GM19372 (cell line): ENCODE results near the gene ACOX3.
"Not testable (repeated sequence)": the region's sequence is repeated elsewhere in the genome, so short reads cannot be mapped to it uniquely, and the experiment has no call there.

Source experiments
- ATAC-seq: cut with Tn5 transposase; IDR thresholded peaks from one replicate; pipeline ENCODE4 v1.9.1; 2021; ENCODE audit warnings: mild to moderate bottlenecking, low read depth, moderate library complexity; ENCODE audit not compliant: unreplicated experiment

The ACOX3 gene

DNA sequence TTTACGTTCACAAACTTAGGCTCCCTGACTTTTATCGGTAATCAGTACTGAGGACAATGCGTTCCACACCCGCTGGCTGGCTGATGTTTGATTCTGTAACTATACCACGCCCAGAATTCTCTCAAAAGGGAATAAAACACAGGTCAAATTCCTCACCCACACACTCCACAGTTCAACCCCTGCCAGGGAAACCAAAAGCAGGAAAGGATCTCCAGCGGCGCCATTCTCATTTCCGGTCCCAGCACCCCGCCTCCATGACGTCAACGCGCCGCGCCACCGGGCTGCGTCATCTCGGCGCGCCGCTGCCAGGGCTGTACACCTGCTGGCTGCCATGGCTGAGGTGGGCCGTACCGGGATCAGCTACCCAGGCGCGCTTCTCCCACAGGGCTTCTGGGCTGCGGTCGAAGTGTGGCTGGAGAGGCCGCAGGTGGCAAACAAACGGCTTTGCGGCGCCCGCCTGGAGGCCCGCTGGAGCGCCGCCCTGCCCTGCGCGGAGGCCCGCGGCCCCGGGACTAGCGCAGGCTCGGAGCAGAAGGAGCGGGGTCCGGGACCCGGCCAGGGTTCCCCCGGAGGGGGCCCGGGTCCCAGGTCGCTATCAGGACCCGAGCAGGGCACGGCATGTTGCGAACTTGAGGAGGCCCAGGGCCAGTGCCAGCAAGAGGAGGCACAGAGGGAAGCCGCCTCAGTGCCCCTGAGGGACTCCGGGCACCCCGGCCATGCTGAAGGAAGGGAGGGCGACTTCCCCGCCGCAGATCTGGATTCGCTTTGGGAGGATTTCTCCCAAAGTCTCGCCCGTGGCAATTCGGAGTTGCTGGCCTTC, at the start of gene ACOX3, which contains the start of gene TRMT44:
TSS of gene ACOX3 (minus strand) at position 232 of the 820 bp plus-strand sequence. CDS start 24,202 bp downstream, outside the sequence.
TSS of gene TRMT44 (plus strand) at position 286 of the 820 bp plus-strand sequence. CDS start at position 332, 46 bp downstream.
- peak; percentile 81 for ATAC-seq

DNA sequence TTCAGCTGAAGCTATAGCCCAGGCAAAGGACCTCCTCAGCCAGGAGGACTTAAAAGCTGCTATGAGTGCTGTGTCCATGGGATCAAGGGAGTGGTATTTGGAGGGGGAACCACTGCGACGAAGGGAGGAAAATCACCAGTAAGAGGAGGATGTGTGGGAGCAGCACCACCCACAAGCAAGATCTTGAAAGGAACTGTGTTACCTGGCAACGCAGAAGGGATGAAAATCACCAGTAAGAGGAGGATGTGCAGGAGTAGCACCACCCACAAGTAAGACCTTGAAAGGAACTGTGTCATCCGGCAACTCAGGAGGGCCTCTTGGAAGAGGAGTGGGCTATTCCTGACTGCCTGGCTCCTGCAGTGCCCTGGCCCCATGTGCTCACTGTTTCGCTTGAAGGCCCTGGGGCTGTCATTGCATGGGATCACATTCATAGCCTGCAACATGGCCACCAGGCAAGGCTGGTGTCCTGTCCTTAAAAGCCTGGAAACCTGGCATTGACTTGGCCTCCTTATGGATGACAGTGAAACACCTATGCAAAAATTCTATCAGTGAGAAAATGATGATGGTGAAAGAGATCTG, 48.4 kb upstream of the ACOX3 start:
- no peak for ATAC-seq

DNA sequence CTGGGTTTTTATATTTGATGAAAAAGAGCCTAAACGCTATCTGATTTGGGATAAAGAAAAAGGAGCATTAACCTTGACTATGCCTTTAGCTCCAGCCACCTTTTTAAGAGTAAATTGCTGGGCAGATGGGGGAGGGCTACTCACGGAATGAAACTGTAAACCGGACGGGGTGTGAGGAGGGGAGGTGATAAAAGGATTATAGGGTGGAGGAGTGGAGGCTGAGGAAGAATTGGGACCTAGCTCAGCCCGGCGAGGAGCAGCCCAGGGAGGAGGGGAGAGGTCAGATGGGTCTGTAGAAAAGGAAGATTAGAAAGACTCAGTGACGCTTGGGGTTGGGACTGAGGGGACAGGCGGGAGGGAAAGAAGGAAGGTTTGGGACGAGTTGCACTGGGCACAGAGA, 46.1 kb upstream of the ACOX3 start:
- ATAC-seq, result not testable (repeated sequence)

DNA sequence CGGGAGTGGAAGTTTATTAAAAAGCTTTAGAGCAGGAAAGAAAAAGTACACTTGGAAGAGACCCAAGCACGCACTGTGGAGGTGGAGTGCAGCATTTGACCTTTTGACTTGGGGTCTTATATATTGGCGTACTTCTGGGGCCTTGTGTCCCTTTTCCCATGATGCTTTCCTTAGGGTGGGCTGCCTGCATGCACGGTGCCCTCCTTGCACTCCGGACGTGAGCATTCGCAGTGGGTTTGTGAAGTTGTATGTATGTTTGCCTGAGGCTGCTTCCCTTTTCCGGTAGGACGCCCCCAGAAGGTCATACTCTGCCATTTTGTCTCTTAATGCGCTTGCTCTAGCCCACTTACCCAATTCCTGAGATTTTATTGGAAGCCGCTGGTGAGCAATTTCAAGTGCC, 39.7 kb upstream of the ACOX3 start:
- ATAC-seq, result no peak

DNA sequence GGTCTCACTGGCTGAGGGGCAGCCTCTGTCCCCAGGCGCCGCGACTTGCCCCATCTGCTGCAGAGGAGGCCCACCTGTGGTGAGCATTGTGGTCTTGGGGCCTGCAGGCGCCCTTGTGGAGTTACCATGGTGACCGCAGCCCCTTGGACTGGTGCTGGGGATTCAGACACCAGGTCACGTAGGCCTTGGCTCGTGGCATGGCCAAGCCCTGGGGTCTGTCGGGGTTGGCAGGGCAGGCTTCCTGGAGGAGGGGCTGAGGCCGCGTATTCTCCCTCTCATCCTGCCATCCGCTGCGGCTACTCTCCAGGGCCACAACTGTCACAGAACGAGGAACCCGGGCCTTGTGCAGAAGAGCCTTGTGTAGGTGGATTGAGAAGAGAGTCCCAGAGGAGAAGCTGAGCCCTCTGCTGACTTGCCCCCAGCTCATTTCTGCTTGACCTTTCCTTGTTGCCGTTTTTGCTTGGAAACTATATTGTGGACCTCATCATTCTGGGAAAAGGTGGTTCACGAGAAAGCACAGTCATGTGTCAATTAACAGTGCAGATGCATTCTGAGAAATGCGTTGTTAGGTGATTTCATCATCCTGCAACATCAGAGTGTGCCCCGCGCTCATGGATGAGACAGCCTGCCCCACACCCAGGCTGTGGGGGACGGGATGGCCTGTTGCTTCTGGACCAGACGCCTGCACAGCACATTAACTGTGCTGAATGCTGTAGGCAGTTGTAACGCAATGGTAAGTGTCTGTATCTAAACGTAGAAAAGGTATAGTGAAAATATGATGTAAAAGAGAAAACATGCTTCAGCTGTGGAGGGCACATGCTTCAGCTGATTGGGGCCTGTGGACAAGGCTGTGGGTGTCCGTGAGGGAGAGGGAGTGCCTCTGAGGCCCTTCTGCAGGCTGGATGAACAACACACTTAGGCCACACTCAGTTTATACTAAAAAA, 38.5 kb upstream of the ACOX3 start:
- ATAC-seq, result no peak

DNA sequence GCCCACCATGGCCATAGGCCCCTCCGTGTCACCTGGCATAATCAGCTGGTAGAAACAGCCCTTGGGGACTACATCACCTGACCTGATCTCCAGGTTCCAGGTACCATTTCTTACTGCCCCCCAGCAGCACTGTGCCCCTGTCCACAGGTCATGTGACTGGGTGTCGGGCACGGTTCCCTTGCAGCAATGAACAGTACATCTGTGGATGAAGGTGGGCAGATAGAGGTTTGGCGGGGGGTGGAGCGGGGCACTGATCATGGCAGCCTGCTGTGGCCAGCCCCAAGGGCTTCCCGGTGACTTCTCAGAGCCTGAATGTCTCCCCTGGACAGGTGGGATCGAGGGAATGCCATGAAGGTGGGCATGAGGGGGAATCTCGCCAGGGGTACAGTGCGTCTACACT, 37.8 kb upstream of the ACOX3 start:
- ATAC-seq, result no peak

DNA sequence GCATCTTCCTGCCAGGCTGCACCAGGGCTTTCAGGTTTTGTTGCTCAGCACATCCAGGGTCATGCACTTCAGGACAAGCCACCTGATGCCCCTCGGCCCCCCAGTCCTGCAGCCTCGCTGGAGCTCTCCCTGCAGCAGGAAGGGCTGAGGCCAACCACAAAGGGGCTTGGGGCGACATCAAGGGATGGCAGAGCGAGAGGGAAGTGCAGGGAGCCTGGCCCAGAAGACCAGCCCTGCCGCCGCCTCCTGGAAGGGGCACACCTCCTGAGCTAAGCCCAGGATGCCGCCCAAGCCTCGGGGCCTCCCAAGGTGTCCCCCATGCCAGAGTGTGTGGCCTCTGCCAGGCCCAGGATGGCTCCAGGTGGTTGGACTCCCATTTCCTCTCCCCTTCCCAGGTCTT, 37.2 kb upstream of the ACOX3 start:
- ATAC-seq, result no peak

DNA sequence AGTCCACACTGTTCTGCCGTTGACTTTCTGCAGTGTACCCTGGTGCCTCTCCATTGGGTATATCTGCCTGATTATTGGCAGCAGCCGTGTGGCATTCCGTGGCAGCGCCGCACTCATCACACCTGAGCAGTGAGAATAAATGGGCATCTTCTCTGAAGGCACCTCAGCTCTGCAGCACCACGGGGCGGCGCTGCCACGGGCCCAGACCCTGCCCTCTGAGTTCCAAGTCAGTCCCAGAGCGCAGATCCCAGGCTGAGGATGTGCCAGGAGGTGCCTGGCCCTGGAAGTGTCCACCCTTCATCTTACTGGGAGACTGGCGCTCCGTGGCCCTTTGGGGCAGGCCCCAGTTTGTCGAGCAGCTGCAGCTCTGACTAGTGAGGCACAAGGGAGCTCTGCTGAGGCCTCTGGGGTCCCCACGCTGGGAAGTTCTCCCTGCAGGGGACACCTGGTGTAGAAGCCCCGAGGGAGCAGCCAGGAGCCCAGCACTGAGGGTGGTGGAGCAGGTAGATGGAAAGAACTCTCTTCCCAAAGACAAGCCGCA, 36.6 kb upstream of the ACOX3 start:
- no peak for ATAC-seq

DNA sequence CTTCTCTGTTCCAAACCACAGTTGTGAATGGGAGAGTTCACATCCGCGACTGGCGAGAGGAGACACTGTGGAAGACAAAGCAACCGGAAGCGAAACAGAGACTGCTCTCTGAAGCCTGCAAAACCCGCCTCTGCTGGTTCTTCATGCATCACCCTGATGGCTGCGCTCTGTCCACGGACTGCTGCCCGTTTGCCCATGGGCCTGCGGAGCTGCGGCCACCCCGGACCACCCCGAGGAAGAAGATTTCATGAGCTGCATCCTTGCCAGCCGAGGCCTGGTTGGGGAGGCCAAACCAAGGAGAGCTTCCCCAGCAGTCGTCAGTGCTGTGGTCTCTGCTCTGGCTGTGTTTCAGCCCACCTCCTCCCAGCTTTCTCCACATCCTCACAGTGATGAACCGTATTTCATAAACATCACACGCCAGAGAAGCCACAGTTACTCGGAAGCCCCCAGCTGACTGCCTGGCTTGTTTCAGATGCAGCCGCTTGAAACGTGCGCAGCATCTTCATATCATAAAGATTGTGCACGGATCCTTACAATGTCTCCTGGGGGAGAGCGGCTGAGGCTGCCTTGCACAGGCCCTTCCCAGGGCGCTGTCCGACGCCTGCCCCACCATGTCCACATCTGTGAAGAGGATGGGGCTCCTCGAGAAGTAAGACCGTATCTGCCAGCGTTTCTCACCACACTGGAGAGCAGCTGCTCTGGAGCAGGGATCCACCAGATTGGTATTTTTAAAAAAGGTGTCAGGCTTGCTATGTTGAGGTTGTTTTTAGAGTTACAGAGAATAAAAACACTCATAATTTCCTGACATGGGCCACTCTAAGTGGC, 35.4 kb upstream of the ACOX3 start:
- ATAC-seq, result no peak

DNA sequence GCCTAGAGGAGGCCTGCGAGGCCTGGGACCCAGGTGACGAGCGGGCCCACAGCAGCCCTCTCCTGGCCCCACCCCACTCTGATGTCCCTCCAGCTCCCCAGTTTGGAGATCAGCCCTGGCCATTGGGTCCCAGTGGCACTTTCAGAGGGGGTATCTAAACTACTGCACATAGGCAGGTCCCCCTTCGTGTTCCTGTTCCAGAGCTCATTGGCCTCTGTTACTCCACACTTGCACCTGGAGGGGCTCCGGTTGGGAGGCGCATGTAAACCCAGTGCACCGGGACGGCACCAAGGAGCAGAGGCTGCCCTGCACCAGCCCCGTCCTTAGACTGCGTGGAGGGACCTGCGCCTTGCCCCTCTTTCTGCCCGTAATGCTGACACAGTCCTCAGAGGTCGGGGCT, 34.3 kb upstream of the ACOX3 start:
- no peak for ATAC-seq

DNA sequence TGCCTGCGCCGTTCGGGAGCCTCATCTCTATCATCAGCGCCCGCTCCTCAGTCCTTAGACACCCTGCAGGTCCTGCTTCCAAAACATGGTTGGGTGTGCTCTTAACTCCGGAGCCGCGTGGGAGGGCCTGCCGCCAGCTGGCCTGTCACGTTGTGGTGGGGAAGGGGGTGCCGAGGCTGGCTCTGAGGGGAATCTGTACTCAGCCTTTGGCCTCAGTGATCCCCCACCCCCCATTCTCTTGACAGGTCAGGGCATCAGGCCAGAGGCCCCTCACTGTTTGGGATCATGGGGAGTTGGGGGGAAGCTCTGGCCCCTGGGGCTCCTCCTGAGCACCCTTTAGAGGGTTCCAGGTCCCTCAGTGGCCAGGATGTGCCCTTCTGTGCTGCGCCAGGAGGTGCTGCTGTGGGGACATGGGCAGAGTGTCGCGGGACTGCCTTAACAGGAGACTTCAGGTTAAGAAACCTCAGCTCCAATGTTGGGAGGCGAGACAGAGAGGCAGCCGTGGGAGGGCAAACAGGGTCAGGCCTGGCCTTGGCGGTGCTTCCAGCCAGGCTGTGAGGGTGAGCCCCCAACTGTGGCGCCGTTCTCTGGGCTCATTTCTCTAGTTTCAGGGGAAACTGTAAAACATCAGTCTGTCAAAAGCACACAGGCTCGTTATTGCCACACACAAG, 33.5 kb upstream of the ACOX3 start:
- ATAC-seq, result no peak

DNA sequence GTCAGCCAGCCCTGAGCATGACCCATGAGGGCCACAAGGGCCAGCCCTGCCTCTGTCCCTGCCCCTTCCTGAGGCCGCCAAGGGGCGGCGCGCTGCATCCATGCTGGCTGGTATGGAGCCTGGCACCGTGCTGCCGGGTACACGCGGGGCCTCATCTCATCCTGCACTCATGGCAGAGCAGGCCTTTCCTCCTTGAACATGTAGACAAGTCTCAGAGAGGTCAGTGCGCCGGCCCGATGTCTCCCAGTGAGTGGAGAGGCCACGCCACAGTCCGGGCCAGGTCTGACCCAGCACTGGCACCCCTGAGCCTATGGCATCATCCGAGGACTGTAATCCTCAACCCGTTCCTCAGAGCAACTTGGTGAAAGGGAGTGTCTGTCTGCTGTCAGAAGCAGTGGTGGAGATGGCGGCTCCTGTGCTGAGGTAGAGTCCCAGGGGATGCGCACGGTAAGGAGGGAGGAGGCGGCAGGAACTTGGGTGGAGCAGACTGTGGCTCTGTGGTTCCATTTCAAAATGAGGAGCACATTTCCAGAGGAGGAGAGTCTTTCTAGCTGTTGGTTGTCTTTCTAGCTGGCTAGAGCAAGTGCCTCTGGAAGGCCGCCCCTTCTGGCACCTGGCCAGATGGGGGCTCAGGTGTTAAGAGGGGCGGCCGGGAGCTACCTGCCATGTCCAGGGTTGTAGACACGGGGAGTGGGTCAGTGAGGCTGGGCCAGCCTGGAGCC, 32.8 kb upstream of the ACOX3 start:
- no peak for ATAC-seq

DNA sequence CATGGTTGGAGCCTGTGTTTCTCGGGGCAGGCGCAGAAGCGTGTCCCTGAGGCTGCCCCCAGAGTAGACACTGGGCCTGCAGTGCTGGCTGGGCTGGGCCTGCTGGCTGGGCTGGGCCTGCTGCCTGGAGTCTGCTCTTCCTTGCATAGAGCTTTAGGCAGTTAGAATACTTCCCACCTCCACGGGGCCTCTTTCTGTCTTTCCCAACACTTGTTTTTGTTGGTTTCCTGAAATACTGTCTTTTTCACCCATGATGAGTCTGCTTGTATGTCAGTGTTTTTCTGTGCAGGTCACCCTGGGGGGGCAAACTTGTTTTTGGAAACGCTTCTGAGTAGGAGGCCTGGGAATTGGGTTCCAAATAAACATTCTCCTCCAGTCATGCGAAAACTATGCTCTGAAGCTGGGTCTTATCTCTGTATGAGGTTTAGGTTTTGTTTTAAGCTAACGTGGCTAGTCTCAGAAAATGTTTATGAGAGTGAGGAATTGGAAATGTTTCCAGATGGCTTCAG, 32.2 kb upstream of the ACOX3 start:
- no peak for ATAC-seq

DNA sequence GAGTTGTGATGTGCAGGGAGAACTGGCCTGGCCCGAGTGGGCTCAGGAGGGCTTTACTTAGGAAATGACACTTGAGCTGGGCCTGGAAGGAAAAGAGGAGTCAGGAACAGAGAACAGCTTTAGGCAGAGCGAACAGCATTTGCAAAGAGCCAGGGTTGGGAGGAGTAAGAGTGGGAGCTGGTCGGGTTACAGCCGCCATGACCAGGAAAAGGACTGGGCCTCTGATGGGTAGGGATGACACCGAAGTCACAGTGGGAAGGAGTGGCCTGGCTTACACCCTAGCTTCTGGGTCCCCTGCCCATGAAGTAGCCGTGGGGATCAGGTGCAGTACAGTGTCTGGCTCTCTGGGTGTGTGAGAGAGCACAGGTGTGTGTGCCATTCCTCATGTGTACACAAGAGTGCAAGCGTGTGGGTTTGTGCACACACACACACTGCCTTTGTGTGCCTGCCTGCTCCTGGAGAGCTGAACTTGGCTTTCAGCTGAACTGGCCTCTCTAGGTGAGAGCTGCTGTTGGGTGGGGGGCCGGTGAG, 31.7 kb upstream of the ACOX3 start:
- ATAC-seq, result no peak

DNA sequence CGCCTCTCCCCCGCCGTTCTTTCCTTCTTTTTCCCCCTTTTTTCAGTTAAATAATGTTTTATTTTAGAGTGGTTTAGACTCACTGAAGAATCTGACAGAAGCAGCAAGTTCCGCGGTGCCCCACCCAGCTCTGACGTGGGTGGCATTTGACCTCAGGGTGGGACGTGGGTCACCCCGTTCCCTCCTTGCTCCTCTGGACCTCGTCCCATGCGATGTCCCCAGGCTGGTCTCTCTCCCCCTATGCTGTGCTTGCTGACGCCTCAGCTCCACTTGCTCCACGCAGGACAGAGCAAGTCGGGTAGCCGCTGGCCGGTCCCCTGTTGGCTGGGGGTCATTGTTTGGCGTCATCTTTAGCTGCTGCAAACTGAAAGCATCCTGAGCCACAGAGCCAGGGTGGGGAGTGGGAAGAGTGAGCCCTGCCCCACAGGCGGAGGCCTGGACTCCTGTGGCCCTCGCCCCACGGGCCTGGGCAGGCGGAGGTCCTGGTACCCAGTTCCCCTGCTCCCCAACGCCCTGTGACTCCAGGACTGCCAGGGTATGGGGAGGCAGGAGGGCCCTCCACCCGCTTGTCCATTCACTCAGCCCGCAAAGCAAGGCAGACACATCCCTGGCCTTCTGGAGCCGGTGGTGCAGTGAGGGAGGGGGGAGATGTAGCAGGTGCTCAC, 30.8 kb upstream of the ACOX3 start:
- ATAC-seq, result no peak

DNA sequence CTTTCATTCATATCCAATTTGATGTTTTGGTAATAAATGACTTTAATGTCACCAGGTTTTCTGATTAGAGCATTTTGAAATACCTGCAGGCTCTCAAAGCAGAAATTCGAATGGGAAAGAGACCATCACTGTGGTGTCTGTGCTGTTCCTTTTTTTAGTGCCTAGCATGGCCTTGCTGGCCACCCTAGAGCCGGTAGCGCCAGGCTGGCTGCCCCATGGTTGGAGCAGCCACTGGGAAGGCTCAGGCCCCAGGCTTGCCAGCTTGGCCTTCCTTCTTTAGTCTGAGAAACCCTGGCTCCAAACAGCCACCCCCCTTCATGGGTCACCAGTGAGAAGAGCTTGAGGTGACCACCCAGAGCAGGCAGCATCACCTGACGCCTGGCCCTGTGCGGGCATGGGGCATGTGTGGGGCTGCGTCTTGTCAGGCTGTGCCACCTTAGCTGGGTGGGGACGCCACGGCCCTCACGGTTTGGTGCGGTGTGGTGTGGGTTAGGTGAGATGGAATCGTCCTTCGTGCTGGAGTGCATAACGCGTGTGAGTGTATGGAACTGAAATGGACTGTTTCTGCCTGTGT, 30.0 kb upstream of the ACOX3 start:
- ATAC-seq, result no peak

DNA sequence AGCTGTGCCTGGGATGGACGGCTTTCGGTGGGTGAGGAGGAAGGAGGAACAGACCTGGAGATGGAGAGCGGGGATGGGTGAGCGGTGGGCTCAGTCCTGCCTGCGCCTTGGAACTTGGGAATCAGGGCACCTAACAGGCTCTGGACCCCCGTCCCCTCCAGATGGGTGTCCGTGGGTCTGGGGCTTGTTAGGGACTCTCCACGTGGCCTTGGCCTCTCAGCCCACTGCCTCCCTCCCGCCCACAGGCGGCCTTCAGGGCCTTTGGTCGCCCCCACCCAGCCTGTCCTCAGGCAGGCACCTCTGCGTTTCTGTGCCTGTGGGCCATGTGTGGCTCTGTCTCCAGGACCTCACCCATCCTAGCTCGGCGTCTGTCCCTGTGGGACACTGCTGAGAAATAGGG, 29.0 kb upstream of the ACOX3 start:
- no peak for ATAC-seq
